Tibial nerve (tissue), 3 donors: ENCODE results near the gene B4GALNT2.

Source experiments
- POLR2A ChIP-seq, 2 donors: fragments of 450-650 bp; IDR thresholded peaks; one replicate each; pipeline ENCODE4 v1.6.1; 2017; ENCODE audit warnings: antibody characterized with exemption in 2 of 2, mild to moderate bottlenecking in 2 of 2, moderate library complexity in 2 of 2
- TF ChIP-seq, protein P1 (sequence below), 5 experiments: fragments of 200-600 bp in 3 of 5; fragments of 450-650 bp in 2 of 5; sonication (generic) in 3 of 5; IDR thresholded peaks; one replicate each; pipeline ENCODE4 v1.5.1; 2016 to 2019; ENCODE audit warnings: antibody characterized with exemption in 5 of 5, mild to moderate bottlenecking in 3 of 5, moderate library complexity in 2 of 5

DNA sequence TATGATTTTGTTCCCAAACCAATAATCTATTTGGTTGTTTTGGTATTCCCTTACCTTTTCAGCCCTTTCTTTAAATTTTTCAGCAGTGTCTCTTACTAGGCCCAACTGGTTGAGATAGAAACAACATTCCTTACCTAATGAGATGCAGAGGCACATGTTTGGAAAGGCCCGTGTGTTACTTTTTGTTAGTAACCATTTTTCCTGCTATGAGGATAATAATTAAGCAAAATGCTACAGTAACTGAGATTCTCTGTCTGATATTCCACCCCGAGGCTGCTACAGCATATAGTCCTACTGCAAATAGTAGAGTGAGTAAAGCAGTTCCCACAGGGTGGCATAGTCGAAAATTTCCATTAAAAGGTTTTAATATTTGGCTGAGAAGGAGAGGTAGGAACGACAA lies 10.0 kb upstream of the B4GALNT2 start:
- no peak for TF ChIP-seq POLR2A (IDR thresholded peaks at IDR 0.05)
- TF ChIP-seq, protein P1, sequence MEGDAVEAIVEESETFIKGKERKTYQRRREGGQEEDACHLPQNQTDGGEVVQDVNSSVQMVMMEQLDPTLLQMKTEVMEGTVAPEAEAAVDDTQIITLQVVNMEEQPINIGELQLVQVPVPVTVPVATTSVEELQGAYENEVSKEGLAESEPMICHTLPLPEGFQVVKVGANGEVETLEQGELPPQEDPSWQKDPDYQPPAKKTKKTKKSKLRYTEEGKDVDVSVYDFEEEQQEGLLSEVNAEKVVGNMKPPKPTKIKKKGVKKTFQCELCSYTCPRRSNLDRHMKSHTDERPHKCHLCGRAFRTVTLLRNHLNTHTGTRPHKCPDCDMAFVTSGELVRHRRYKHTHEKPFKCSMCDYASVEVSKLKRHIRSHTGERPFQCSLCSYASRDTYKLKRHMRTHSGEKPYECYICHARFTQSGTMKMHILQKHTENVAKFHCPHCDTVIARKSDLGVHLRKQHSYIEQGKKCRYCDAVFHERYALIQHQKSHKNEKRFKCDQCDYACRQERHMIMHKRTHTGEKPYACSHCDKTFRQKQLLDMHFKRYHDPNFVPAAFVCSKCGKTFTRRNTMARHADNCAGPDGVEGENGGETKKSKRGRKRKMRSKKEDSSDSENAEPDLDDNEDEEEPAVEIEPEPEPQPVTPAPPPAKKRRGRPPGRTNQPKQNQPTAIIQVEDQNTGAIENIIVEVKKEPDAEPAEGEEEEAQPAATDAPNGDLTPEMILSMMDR (IDR thresholded peaks at IDR 0.05): no peak
